HG03064 (cell line): Measurements from ENCODE around the gene TMEM108.

Experiments used
- ATAC-seq: cut with Tn5 transposase; IDR thresholded peaks from one replicate; pipeline ENCODE4 v1.9.1; 2021; ENCODE audit warnings: low read depth; ENCODE audit not compliant: unreplicated experiment

TMEM108 gene

GRCh38 chr3:133269393-133269792, 231.2 kb downstream of the TMEM108 start:
- ATAC-seq, result no peak

GRCh38 chr3:133270631-133271030, 232.4 kb downstream of the TMEM108 start:
- no peak for ATAC-seq

GRCh38 chr3:133271042-133271441, 232.9 kb downstream of the TMEM108 start:
- ATAC-seq, result no peak

DNA sequence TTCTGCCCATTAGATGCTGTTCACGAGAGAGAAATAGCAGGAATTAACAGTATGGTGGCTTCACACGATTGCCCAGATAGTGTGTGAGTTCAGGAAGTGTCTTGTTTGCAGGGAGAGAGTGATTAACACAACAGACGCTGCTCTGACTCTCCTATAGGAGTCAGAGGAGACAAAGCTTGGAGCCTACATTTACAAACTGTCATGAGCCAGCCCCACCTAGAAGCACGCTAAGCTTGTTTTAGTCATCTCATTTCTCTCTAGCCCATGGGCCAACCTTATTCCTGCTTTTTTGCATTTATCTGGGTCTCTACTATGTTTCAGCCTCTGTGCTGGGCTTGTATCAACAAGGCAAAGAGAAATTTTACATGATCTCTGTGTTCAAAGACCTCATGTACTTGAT, 233.3 kb downstream of the TMEM108 start:
- ATAC-seq, result no peak

- no peak for ATAC-seq
Measured at GRCh38 chr3:133273346-133273745, 235.2 kb downstream of the TMEM108 start.

- no peak for ATAC-seq
Measured at GRCh38 chr3:133274477-133274876, 236.3 kb downstream of the TMEM108 start.

GRCh38 chr3:133276594-133276993, 238.4 kb downstream of the TMEM108 start:
- ATAC-seq, result no peak

DNA sequence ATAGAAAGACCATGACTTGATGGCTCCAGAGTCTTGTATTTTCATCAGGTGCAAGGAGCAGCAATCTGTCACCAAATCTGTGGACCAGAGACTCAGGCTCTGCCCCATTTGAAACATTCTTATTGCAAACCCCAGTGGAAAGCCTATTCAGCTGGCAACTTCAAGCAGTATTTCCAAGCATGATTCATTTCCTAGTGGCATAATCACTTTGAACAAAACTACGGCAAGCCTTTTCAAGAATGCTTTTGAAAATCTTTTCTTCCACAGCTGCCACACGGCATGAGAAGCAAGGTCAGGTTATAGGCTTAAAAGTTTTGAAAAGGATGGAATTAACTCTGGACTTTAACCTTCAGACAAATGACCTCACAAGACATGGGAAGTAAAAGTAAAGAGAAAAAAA, 239.6 kb downstream of the TMEM108 start:
- ATAC-seq, result no peak

DNA sequence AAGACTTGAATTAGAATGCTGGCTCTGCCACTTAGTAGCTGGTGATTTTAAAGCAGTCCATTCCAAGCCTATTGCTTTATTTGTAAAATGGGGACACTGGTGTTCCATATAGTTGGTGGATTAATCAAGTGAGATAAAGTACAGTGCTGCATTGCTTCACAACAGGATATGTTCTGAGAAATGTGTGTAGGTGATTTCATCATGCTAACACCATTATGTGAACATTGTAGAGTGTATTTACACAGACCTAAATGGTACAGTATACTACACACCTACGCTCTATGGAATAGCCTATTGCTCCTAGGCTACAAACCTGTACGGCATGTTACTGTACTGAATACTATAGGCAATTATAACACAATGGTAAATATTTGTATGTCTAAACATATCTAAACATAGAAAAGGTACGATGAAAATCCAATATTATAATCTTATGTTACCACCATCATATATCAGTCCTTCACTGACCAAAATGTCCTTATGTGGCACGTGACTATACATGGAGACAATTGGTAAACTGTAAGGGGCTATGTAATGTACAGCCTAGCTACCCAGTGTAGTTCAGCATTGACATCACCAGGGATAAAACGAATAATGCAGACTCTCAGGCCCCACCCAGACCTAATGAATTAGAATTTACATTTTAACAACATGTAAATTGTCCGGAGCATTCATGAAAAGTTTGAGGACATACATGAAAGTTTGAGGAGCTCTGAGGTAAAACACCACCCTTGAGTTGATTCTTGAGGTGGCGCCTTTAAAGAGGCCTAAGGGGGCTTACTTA, 240.3 kb downstream of the TMEM108 start:
- ATAC-seq, result no peak

- ATAC-seq, result no peak
Measured at GRCh38 chr3:133280586-133280985, 242.4 kb downstream of the TMEM108 start.

DNA sequence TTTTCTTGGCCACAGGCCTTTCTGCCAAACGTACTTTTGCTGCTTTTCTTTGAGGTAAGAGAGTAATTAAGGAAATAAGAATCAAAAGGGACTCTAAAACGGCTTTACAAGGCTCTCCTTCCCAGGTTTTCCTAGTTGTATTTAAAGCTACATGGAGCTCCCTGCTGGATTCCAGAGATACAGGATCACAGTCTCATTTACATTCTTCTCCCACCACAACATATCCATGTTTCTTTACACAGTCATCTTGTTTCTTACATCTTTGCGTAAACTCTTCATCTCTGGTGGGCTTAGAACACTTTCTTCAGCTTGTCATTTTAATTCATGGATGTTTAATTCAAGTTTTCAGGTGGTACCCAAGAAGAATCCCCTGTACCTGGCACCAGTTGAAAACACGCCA, 244.0 kb downstream of the TMEM108 start:
- no peak for ATAC-seq

DNA sequence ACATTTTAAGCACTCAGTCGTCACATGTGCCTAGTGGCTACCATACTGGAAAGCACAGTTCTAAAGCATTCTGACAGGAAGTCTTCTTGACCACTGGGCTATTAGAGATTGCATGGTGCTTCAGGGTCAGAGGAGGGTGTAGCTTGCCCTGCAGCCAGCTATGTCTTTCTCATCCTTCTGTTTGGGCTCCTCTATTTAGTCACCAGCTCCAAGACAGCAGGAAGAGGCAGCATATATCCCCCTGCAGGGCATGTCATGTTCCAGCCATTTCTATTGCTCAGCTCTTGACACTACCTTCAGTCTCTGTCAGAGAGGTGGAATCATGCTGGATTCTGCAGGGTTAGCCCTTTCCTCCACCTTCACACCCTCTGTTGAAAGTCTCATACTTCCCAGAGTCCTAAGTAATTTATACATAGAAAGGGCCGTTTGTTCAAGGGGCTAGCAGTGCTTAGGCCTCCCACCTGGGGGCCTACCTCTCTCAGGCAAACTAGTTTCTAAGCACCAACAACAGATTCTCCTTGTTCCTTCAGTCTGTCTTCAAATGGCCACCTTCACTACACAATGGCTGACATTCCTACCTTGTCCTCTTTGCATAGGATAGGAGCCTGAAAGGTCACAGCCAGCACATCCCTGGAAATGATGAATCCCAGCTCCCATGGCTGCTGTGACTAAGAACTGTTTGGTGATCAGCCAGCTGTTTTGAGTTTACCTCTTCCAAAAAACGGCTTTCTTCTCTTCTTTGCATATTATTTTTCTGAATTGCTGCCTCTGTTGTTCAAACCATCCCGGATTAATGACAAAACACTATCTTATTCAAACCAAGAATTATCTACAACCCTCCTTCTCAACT, 246.0 kb downstream of the TMEM108 start:
- ATAC-seq, result no peak

- no peak for ATAC-seq
Measured at GRCh38 chr3:133289322-133289721, 251.1 kb downstream of the TMEM108 start.

DNA sequence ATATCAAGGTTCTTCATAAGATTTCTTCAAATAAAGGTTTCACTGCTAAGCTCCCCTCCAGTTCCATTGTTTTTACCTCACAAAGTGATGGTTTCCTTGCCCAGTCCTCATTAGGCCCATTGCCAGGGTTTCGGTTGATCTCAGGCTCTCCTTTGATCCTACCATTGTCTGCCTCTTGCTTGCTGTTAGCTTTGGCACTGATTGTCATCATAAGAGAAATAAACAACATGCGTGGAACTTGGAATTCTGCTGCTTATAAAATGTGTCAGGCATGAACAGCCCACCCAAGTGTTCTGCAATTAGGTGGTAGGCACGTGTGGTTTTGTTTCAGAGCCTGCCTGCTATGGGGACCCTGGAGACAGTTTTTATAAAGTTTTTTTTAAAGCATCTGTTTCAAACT, 254.1 kb downstream of the TMEM108 start:
- ATAC-seq, result no peak

- ATAC-seq, result no peak
Measured at GRCh38 chr3:133293397-133294110, 255.4 kb downstream of the TMEM108 start.

- no peak for ATAC-seq
Measured at GRCh38 chr3:133294253-133294652, 256.1 kb downstream of the TMEM108 start.

- no peak for ATAC-seq
Measured at GRCh38 chr3:133295199-133295901, 257.2 kb downstream of the TMEM108 start.

DNA sequence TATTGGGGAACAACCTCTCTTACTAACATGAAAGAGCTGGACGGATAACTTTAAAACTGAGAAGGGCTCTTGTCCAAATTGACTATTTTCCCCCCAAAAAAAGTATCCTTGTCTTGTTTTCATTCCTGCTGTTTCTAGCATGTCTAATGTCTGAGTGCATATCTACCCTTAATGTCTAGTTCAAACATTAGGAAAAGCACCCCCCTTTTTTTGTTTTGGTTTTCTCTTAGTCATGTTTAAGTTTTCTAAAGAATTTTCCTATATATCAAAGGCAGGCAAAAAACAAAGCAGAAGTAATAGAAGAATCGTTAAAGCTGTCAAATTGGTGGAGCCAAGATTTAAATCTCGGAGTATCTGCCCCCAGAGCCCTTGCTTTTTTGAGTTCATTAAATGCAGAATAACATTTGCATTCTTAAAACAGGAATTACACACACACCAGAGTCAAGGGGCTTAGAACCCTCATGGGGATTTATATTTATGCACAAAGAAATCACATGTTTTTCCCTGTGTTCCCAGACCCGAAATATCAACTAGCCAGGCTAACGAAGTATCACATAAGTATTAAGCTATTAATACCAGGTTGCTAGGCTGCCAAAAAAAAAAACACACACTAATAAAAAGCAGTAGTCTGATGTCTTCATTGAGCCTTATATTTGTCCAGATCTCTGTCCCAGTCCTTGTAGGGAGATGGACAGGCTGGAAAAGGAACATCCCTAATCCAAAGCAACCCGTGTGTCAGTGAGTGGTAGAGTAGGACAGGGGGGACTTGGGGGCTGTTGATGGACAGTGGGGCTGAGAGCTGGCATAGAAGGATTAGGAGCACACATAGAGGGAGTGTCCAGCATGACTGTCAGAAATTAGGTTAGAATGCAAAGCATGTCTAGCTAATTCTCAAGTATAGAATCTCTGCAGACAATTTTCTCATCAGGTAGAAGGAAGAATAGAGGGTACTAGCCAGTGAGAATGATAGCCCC, 258.0 kb downstream of the TMEM108 start:
- no peak for ATAC-seq

DNA sequence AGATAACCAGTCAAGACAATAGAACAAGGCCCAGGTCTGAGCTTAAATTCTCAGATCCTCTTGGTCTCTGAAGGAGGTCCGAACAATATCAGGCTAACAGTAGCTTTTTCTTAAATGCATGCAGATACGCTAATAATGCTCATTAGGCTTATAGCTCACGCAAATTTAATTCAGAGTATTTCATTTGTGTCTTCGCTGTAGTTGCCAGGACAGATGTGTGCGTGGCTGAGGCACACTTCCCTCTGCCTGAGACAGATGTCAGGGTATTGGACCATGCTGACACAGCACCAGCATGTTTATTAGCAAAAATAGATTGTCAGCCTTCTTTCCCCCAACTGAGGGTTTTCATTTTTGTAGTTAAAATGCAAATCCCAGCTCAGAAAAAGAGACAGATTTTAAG, 258.8 kb downstream of the TMEM108 start:
- ATAC-seq, result no peak
